ENCODE results near the gene PEAR1.

The PEAR1 gene

DNA sequence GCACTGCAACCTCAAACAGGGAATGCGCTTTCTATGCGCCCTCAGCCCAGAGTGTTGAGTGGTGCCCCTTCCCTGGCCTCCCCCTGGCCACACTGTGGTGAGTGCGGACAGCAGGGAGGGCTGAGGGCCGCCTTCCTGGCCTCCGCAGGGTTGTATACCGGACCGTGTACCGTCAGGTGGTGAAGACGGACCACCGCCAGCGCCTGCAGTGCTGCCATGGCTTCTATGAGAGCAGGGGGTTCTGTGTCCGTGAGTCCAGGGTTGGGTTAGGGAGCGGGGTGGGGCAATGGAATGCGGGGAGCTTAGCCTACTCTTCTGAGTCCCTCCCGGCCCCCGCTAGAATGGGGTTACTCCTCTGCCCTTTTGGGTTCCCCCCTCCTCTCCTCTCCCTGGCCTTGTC lies 11.7 kb downstream of the PEAR1 start:
- no peak for DNase-seq
- H3K36me3 ChIP-seq (ENCODE audit: control insufficient read depth in 1 of 2, insufficient read depth in 2 of 2, low read depth in 1 of 2, low read length in 2 of 2): peaks cover 0 to 53% of the 10 kb centered on the region in 2 experiments
- peaks cover 40% of the 10 kb centered on the region for H3K4me1 ChIP-seq (ENCODE audit: control insufficient read depth, insufficient read depth, low read depth, low read length)
- H2BK120ac ChIP-seq (ENCODE audit: low read depth, low read length): no peak overlapping the region
- H3K79me1 ChIP-seq (replicated peaks; ENCODE audit: low read length, poor library complexity, severe bottlenecking): peaks cover 60% of the 10 kb centered on the region
- no peaks in the 10 kb centered on the region for H3K27me3 ChIP-seq (ENCODE audit: control insufficient read depth in 1 of 2, insufficient read depth in 1 of 2, low read length in 2 of 2)
- H3K4me3 ChIP-seq (ENCODE audit: insufficient read depth in 1 of 2, low read depth in 1 of 2, low read length in 2 of 2): no peak overlapping the region
- no peak overlapping the region for H3K23ac ChIP-seq (ENCODE audit: low read length in 2 of 2)
- H4K91ac ChIP-seq (ENCODE audit: low read length): no peak overlapping the region
- no peak overlapping the region for H4K8ac ChIP-seq (ENCODE audit: low read length)
- no peak overlapping the region for H2BK12ac ChIP-seq (ENCODE audit: low read length in 2 of 2)
- H2BK5ac ChIP-seq (ENCODE audit: low read depth, low read length, poor library complexity, severe bottlenecking): no peak overlapping the region
- H3K4ac ChIP-seq (ENCODE audit: low read depth in 1 of 2, low read length in 2 of 2): no peak overlapping the region
- no peaks in the 10 kb centered on the region for H3K9me3 ChIP-seq (ENCODE audit: control insufficient read depth, low read length)
- 87% methylated on average over 16 of the region's 16 CpGs for WGBS
- no peak overlapping the region for H3K18ac ChIP-seq (ENCODE audit: low read depth in 1 of 2, low read length in 2 of 2)
- H3K4me2 ChIP-seq (ENCODE audit: low read length, poor library complexity, severe bottlenecking): no peak overlapping the region
- no peak overlapping the region for H3K14ac ChIP-seq (ENCODE audit: low read length in 2 of 2)
- H2AFZ ChIP-seq (ENCODE audit: low read depth, low read length): no peak overlapping the region
- H2AK5ac ChIP-seq (ENCODE audit: low read length, severe bottlenecking): no peak overlapping the region
- H3K27ac ChIP-seq (ENCODE audit: low read length, poor library complexity, severe bottlenecking): no peak overlapping the region
- no peak overlapping the region for H2BK15ac ChIP-seq (ENCODE audit: low read depth, poor library complexity, severe bottlenecking)
- no peak overlapping the region for H3K9ac ChIP-seq (ENCODE audit: low read length)

- Histone ChIP-seq H3K27ac (ENCODE audit: low read length, poor library complexity, severe bottlenecking) (no peak overlapping the region), H3K4me3 (ENCODE audit: insufficient read depth in 1 of 2, low read depth in 1 of 2, low read length in 2 of 2) (no peak overlapping the region), H3K9me3 (ENCODE audit: control insufficient read depth, low read length) (no peaks in the 10 kb centered on the region), H2BK120ac (ENCODE audit: low read depth, low read length) (no peak overlapping the region), H2BK12ac (ENCODE audit: low read length in 2 of 2) (no peak overlapping the region), H3K18ac (ENCODE audit: low read depth in 1 of 2, low read length in 2 of 2) (no peak overlapping the region), H3K79me1 (replicated peaks; ENCODE audit: low read length, poor library complexity, severe bottlenecking) (peaks cover 57% of the 10 kb centered on the region), H3K27me3 (ENCODE audit: control insufficient read depth in 1 of 2, insufficient read depth in 1 of 2, low read length in 2 of 2) (no peaks in the 10 kb centered on the region), H3K23ac (ENCODE audit: low read length in 2 of 2) (no peak overlapping the region), H2AFZ (ENCODE audit: low read depth, low read length) (no peak overlapping the region), H3K4me2 (ENCODE audit: low read length, poor library complexity, severe bottlenecking) (no peak overlapping the region), H2BK15ac (ENCODE audit: low read depth, poor library complexity, severe bottlenecking) (no peak overlapping the region), H4K8ac (ENCODE audit: low read length) (no peak overlapping the region), H3K14ac (ENCODE audit: low read length in 2 of 2) (no peak overlapping the region), H2BK5ac (ENCODE audit: low read depth, low read length, poor library complexity, severe bottlenecking) (no peak overlapping the region), H2AK5ac (ENCODE audit: low read length, severe bottlenecking) (no peak overlapping the region), H3K9ac (ENCODE audit: low read length) (no peak overlapping the region), H3K4ac (ENCODE audit: low read depth in 1 of 2, low read length in 2 of 2) (no peak overlapping the region), H3K4me1 (ENCODE audit: control insufficient read depth, insufficient read depth, low read depth, low read length) (peaks cover 43% of the 10 kb centered on the region), H4K91ac (ENCODE audit: low read length) (no peak overlapping the region), H3K36me3 (ENCODE audit: control insufficient read depth in 1 of 2, insufficient read depth in 2 of 2, low read depth in 1 of 2, low read length in 2 of 2) (peaks cover 0 to 58% of the 10 kb centered on the region in 2 experiments)
- no peak for DNase-seq
- WGBS: 53% methylated on average over 4 of the region's 4 CpGs
Measured at GRCh38 chr1:156905651-156906050, 12.1 kb downstream of the PEAR1 start.

- Histone ChIP-seq H2BK15ac (ENCODE audit: low read depth, poor library complexity, severe bottlenecking) (no peak overlapping the region), H3K4me1 (ENCODE audit: control insufficient read depth, insufficient read depth, low read depth, low read length) (peaks cover 43% of the 10 kb centered on the region), H3K9ac (ENCODE audit: low read length) (no peak overlapping the region), H2AK5ac (ENCODE audit: low read length, severe bottlenecking) (peak overlapping the region; percentile 37), H2BK5ac (ENCODE audit: low read depth, low read length, poor library complexity, severe bottlenecking) (no peak overlapping the region), H3K36me3 (ENCODE audit: control insufficient read depth in 1 of 2, insufficient read depth in 2 of 2, low read depth in 1 of 2, low read length in 2 of 2) (peaks cover 0 to 58% of the 10 kb centered on the region in 2 experiments), H2BK12ac (ENCODE audit: low read length in 2 of 2) (peak overlapping the region in 1 of 2 experiments; percentile 7), H4K8ac (ENCODE audit: low read length) (peak overlapping the region; percentile 63), H3K23ac (ENCODE audit: low read length in 2 of 2) (no peak overlapping the region), H3K9me3 (ENCODE audit: control insufficient read depth, low read length) (no peaks in the 10 kb centered on the region), H3K4me3 (ENCODE audit: insufficient read depth in 1 of 2, low read depth in 1 of 2, low read length in 2 of 2) (no peak overlapping the region), H2BK120ac (ENCODE audit: low read depth, low read length) (no peak overlapping the region), H4K91ac (ENCODE audit: low read length) (peak overlapping the region; percentile 29), H3K79me1 (replicated peaks; ENCODE audit: low read length, poor library complexity, severe bottlenecking) (peaks cover 50% of the 10 kb centered on the region), H3K27ac (ENCODE audit: low read length, poor library complexity, severe bottlenecking) (peak overlapping the region; percentile 1), H3K14ac (ENCODE audit: low read length in 2 of 2) (no peak overlapping the region), H3K27me3 (ENCODE audit: control insufficient read depth in 1 of 2, insufficient read depth in 1 of 2, low read length in 2 of 2) (no peaks in the 10 kb centered on the region), H3K4ac (ENCODE audit: low read depth in 1 of 2, low read length in 2 of 2) (no peak overlapping the region), H3K4me2 (ENCODE audit: low read length, poor library complexity, severe bottlenecking) (no peak overlapping the region), H3K18ac (ENCODE audit: low read depth in 1 of 2, low read length in 2 of 2) (no peak overlapping the region), H2AFZ (ENCODE audit: low read depth, low read length) (no peak overlapping the region)
- DNase-seq: no peak
- WGBS: 96% methylated on average over 15 of the region's 16 CpGs
Measured at GRCh38 chr1:156906206-156906906, 12.8 kb downstream of the PEAR1 start.

DNA sequence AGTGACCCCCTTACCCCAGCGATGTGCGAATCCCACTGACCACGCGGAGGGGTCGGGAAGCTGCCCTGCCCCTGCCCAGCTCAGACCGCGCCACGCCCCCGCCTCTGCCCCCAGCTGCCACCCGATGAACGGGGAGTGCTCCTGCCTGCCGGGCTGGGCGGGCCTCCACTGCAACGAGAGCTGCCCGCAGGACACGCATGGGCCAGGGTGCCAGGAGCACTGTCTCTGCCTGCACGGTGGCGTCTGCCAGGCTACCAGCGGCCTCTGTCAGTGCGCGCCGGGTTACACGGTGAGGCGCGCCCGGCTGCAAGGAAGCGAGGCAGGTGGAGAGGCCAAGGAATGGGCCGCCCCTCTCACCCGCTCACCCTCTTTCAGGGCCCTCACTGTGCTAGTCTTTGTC lies 15.0 kb downstream of the PEAR1 start:
- no peak for DNase-seq
- no peak overlapping the region for H2AK5ac ChIP-seq (ENCODE audit: low read length, severe bottlenecking)
- peaks cover 33% of the 10 kb centered on the region for H3K79me1 ChIP-seq (replicated peaks; ENCODE audit: low read length, poor library complexity, severe bottlenecking)
- no peak overlapping the region for H3K18ac ChIP-seq (ENCODE audit: low read depth in 1 of 2, low read length in 2 of 2)
- H3K36me3 ChIP-seq (ENCODE audit: control insufficient read depth in 1 of 2, insufficient read depth in 2 of 2, low read depth in 1 of 2, low read length in 2 of 2): peaks cover 0 to 75% of the 10 kb centered on the region in 2 experiments
- H3K23ac ChIP-seq (ENCODE audit: low read length in 2 of 2): no peak overlapping the region
- H2BK120ac ChIP-seq (ENCODE audit: low read depth, low read length): no peak overlapping the region
- H3K14ac ChIP-seq (ENCODE audit: low read length in 2 of 2): no peak overlapping the region
- H2BK12ac ChIP-seq (ENCODE audit: low read length in 2 of 2): no peak overlapping the region
- no peak overlapping the region for H3K4me2 ChIP-seq (ENCODE audit: low read length, poor library complexity, severe bottlenecking)
- H3K9me3 ChIP-seq (ENCODE audit: control insufficient read depth, low read length): no peaks in the 10 kb centered on the region
- H3K27ac ChIP-seq (ENCODE audit: low read length, poor library complexity, severe bottlenecking): no peak overlapping the region
- H2BK5ac ChIP-seq (ENCODE audit: low read depth, low read length, poor library complexity, severe bottlenecking): no peak overlapping the region
- no peak overlapping the region for H2AFZ ChIP-seq (ENCODE audit: low read depth, low read length)
- no peak overlapping the region for H4K8ac ChIP-seq (ENCODE audit: low read length)
- no peak overlapping the region for H3K4me3 ChIP-seq (ENCODE audit: insufficient read depth in 1 of 2, low read depth in 1 of 2, low read length in 2 of 2)
- no peak overlapping the region for H3K9ac ChIP-seq (ENCODE audit: low read length)
- WGBS: 90% methylated on average over 23 of the region's 29 CpGs
- no peaks in the 10 kb centered on the region for H3K27me3 ChIP-seq (ENCODE audit: control insufficient read depth in 1 of 2, insufficient read depth in 1 of 2, low read length in 2 of 2)
- H3K4me1 ChIP-seq (ENCODE audit: control insufficient read depth, insufficient read depth, low read depth, low read length): peaks cover 30% of the 10 kb centered on the region
- peak overlapping the region; percentile 58 for H4K91ac ChIP-seq (ENCODE audit: low read length)
- no peak overlapping the region for H2BK15ac ChIP-seq (ENCODE audit: low read depth, poor library complexity, severe bottlenecking)
- H3K4ac ChIP-seq (ENCODE audit: low read depth in 1 of 2, low read length in 2 of 2): no peak overlapping the region

Data from mesenchymal stem cell (in vitro differentiated cells and primary cell).